HG03066 (cell line): ENCODE data around the gene WASHC1.
"Not testable (repeated sequence)": the region's sequence is repeated elsewhere in the genome, so short reads cannot be mapped to it uniquely, and the experiment has no call there.

Experiments used
- ATAC-seq: cut with Tn5 transposase; IDR thresholded peaks from one replicate; pipeline ENCODE4 v1.9.1; 2021; ENCODE audit warnings: low read depth; ENCODE audit not compliant: unreplicated experiment

The WASHC1 gene

DNA sequence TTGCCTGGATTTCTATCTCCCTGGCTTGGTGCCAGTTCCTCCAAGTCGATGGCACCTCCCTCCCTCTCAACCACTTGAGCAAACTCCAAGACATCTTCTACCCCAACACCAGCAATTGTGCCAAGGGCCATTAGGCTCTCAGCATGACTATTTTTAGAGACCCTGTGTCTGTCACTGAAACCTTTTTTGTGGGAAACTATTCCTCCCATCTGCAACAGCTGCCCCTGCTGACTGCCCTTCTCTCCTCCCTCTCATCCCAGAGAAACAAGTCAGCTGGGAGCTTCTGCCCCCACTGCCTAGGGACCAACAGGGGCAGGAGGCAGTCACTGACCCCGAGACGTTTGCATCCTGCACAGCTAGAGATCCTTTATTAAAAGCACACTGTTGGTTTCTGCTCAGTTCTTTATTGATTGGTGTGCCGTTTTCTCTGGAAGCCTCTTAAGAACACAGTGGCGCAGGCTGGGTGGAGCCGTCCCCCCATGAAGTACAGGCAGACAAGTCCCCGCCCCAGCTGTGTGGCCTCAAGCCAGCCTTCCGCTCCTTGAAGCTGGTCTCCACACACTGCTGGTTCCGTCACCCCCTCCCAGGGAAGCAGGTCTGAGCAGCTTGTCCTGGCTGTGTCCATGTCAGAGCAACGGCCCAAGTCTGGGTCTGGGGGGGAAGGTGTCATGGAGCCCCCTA, 15.0 kb downstream of the WASHC1 start:
- not testable (repeated sequence) for ATAC-seq

DNA sequence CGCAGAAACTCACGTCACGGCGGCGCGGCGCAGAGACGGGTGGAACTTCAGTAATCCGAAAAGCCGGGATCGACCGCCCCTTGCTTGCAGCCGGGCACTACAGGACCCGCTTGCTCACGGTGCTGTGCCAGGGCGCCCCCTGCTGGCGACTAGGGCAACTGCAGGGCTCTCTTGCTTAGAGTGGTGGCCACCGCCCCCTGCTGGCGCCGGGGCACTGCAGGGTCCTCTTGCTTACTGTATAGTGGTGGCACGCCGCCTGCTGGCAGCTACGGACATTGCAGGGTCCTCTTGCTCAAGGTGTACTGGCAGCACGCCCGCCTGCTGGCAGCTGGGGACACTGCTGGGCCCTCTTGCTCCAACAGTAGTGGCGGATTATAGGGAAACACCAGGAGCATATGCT, 18.1 kb downstream of the WASHC1 start:
- ATAC-seq, result not testable (repeated sequence)

DNA sequence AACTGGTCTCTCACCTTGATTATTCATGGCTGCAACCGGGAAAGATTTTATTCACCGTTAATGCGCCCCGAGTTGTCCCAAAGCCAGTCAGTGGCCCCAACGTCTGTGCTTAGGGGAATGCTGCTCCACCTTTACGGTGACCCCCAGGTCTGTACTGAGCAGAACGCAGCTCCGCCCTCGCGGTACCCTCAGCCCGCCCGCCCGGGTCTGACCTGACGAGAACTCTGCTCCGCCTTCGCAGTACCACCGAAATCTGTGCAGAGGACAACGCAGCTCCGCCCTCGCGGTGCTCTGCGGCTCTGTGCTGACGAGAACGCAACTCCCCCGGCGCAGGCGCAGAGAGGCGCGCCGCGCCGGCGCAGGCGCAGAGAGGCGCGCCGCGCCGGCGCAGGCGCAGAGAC, 18.6 kb downstream of the WASHC1 start:
- not testable (repeated sequence) for ATAC-seq

DNA sequence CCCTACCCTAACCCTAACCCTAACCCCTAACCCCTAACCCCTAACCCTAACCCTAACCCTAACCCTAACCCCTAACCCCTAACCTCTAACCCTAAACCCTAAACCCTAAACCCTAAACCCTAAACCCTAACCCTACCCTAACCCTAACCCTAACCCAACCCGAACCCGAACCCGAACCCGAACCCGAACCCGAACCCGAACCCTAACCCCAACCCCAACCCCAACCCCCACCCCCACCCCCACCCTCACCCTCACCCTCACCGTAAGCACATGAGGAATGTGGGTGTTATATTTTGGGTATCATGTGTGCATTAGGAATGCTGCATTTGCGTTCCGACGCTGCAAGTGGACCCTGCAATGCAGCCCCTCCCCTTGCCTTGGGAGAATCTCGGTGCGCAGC, 19.0 kb downstream of the WASHC1 start:
- not testable (repeated sequence) for ATAC-seq
